Measurements from ENCODE around the gene RHOF.

GRCh38 chr12:121733849-121734248 lies 59.6 kb downstream of the RHOF start:
- no peak for TF ChIP-seq CTCF (conservative IDR thresholded peaks at IDR 0.05 in 1 of 2, IDR thresholded peaks at IDR 0.05 in 1 of 2; ENCODE audit: low read depth in 1 of 2, low read length in 2 of 2)
- TF ChIP-seq EZH2 (IDR thresholded peaks at IDR 0.05; ENCODE audit: low read length, missing control alignments): no peak

Measured in fibroblast of lung (primary cell).